Keratinocyte (primary cell): ENCODE measurements around the gene DUSP16. TPM values are rescaled to one million over a fixed set of nuclear protein-coding genes. Genes with fewer than 3 reads are reported as not detected.

Experiments
- DNase-seq: peaks from one replicate; pipeline ENCODE4 v3.0.0-alpha.2; 2011; ENCODE audit warnings: low read depth, missing footprints, low spot score
- FAIRE-seq: peaks from 2 replicates; lab custom pipeline; 2011; peaks lifted over from hg19 to GRCh38; lab: Jason Lieb, UNC
- H2AFZ ChIP-seq: 2 replicates; pipeline ENCODE4 v1.6.0; 2012; ENCODE audit warnings: low read length, control low read depth, inconsistent platforms; ENCODE audit not compliant: control insufficient read depth
- H3K27ac ChIP-seq: 2 replicates; pipeline ENCODE4 v1.5.1; 2011; ENCODE audit warnings: low read length; ENCODE audit not compliant: control insufficient read depth, insufficient read depth
- H3K27me3 ChIP-seq: 3 replicates; pipeline ENCODE4 v1.6.0; 2011; ENCODE audit warnings: low read length; ENCODE audit not compliant: control insufficient read depth, insufficient read depth; ENCODE audit errors: extremely low read depth
- H3K36me3 ChIP-seq, 2 experiments: 2 replicates in 1 of 2; 3 replicates in 1 of 2; pipeline ENCODE4 v1.5.1; 2011; ENCODE audit warnings: low read length in 2 of 2, mild to moderate bottlenecking in 1 of 2; ENCODE audit not compliant: control insufficient read depth in 2 of 2, insufficient read depth in 2 of 2; ENCODE audit errors: extremely low read depth in 1 of 2
- H3K4me1 ChIP-seq: 3 replicates; pipeline ENCODE4 v1.5.1; 2011; ENCODE audit warnings: low read length; ENCODE audit not compliant: control insufficient read depth, insufficient read depth; ENCODE audit errors: extremely low read depth
- H3K4me2 ChIP-seq: 3 replicates; pipeline ENCODE4 v1.6.0; 2011; ENCODE audit warnings: low read depth, low read length; ENCODE audit not compliant: control insufficient read depth, insufficient read depth; ENCODE audit errors: extremely low read depth
- H3K4me3 ChIP-seq, 3 experiments: fragments of 200-600 bp in 1 of 3; sonication (generic) in 1 of 3; 2 replicates in 2 of 3; 3 replicates in 1 of 3; pipeline ENCODE4 v1.5.1; 2011 to 2016; ENCODE audit warnings: low read length in 3 of 3, mild to moderate bottlenecking in 3 of 3, control low read depth in 2 of 3, inconsistent platforms in 1 of 3, low read depth in 1 of 3, mixed read lengths in 1 of 3, mixed run types in 1 of 3, moderate library complexity in 1 of 3; ENCODE audit not compliant: control insufficient read depth in 2 of 3, insufficient read depth in 2 of 3; ENCODE audit errors: extremely low read depth in 1 of 3
- H3K79me2 ChIP-seq: 2 replicates; pipeline ENCODE4 v1.6.0; 2012; ENCODE audit warnings: low read length; ENCODE audit not compliant: control insufficient read depth, insufficient read depth
- H3K9ac ChIP-seq: 3 replicates; pipeline ENCODE4 v1.6.0; 2011; ENCODE audit warnings: low read length; ENCODE audit not compliant: control insufficient read depth, insufficient read depth; ENCODE audit errors: extremely low read depth
- H3K9me1 ChIP-seq: 3 replicates; pipeline ENCODE4 v1.6.0; 2011; ENCODE audit warnings: low read length; ENCODE audit not compliant: control insufficient read depth, insufficient read depth; ENCODE audit errors: extremely low read depth
- H3K9me3 ChIP-seq: 2 replicates; pipeline ENCODE4 v1.5.1; 2012; ENCODE audit warnings: low read depth, low read length; ENCODE audit not compliant: control insufficient read depth
- H4K20me1 ChIP-seq: 3 replicates; pipeline ENCODE4 v1.6.0; 2011; ENCODE audit warnings: low read length; ENCODE audit not compliant: control insufficient read depth, insufficient read depth; ENCODE audit errors: extremely low read depth
- CTCF ChIP-seq, 3 experiments: IDR thresholded peaks in 1 of 3; conservative IDR thresholded peaks in 1 of 3; optimal IDR thresholded peaks in 1 of 3; 2 replicates in 2 of 3; 3 replicates in 1 of 3; pipeline versions ENCODE3 to v1.5.1; 2011; ENCODE audit warnings: low read length in 3 of 3, mild to moderate bottlenecking in 3 of 3, moderate library complexity in 2 of 3, control low read depth in 1 of 3, inconsistent platforms in 1 of 3; ENCODE audit not compliant: insufficient read depth in 2 of 3; ENCODE audit errors: extremely low read depth in 1 of 3
- EZH2 ChIP-seq: IDR thresholded peaks from one replicate; pipeline ENCODE4 v1.6.1; 2012; ENCODE audit warnings: inconsistent platforms, mild to moderate bottlenecking, low read length, moderate library complexity
- dilution Hi-C: fragments of 300-500 bp; cut with MboI; formaldehyde crosslinking; loops from one replicate; pipeline ENCODE4 v1.7.0; 2020; ENCODE audit warnings: low sequenced_read_pairs; ENCODE audit not compliant: extremely low pct_ligation_motif_present
- polyA plus RNA-seq, 5 experiments: library from polyadenylated mRNA; depleted of rRNA in 3 of 5; stranded (reverse) in 3 of 5; stranded (forward) in 1 of 5; unstranded in 1 of 5; fragments of >200 nt; gene quantifications; 1 replicate in 1 of 5; 2 replicates in 3 of 5; 3 replicates in 1 of 5; pipeline versions ENCODE4 v1.2.1 to v1.2.3, GENCODE V29; 2011 to 2012; ENCODE audit warnings: missing spikeins in 2 of 5, low read depth in 1 of 5, low replicate concordance in 1 of 5

DUSP16 gene
- polyA plus RNA-seq, 1 donor (not counting 4 experiments of a cell fraction or from before 2014, with no cell fraction given): 9.3 TPM

- FAIRE-seq (peak; percentile 93), DNase-seq (peak; percentile 38)
- H3K4me3 ChIP-seq: peak overlapping the region; percentile 74 to 79 (median 78)
- H3K9me3 ChIP-seq: no peaks in the 10 kb centered on the region
- peaks cover 0 to 2% of the 10 kb centered on the region in 2 experiments for H3K36me3 ChIP-seq
- no peaks in the 10 kb centered on the region for H3K27me3 ChIP-seq
- TF ChIP-seq CTCF (optimal IDR thresholded peaks at IDR 0.05 in 1 of 3, IDR thresholded peaks at IDR 0.05 in 1 of 3, conservative IDR thresholded peaks at IDR 0.05 in 1 of 3; ENCODE audit: extremely low read depth in 1 of 3, insufficient read depth in 2 of 3, low read length in 3 of 3) (no peak), EZH2 (no peak)
- H3K9me1 ChIP-seq: no peaks in the 10 kb centered on the region
- H3K4me1 ChIP-seq: peaks cover 19% of the 10 kb centered on the region
- peak overlapping the region; percentile 97 for H3K4me2 ChIP-seq
- H2AFZ ChIP-seq: peak overlapping the region; percentile 69
- peaks cover 29% of the 10 kb centered on the region for H3K79me2 ChIP-seq
- peak overlapping the region; percentile 95 for H3K27ac ChIP-seq
- H4K20me1 ChIP-seq: no peaks in the 10 kb centered on the region
- dilution Hi-C loops: no loop called here
- H3K9ac ChIP-seq: peak overlapping the region; percentile 100
These were observed 1.9 kb downstream of the DUSP16 start for GRCh38 chr12:12560587-12561370.

GRCh38 chr12:12559719-12560296 is 2.9 kb downstream of the DUSP16 start:
- Histone ChIP-seq H3K79me2 (peaks cover 33% of the 10 kb centered on the region), H3K9me1 (no peaks in the 10 kb centered on the region), H3K27me3 (no peaks in the 10 kb centered on the region), H3K4me1 (peaks cover 19% of the 10 kb centered on the region), H4K20me1 (no peaks in the 10 kb centered on the region), H3K4me2 (peak overlapping the region; percentile 97), H3K27ac (peak overlapping the region; percentile 95), H3K9ac (peak overlapping the region; percentile 29), H3K4me3 (peak overlapping the region; percentile 5 to 79 (median 78)), H3K9me3 (no peaks in the 10 kb centered on the region), H2AFZ (no peak overlapping the region), H3K36me3 (peaks cover 0 to 2% of the 10 kb centered on the region in 2 experiments)
- dilution Hi-C loops: no loop called here
- TF ChIP-seq EZH2 (no peak), CTCF (optimal IDR thresholded peaks at IDR 0.05 in 1 of 3, IDR thresholded peaks at IDR 0.05 in 1 of 3, conservative IDR thresholded peaks at IDR 0.05 in 1 of 3; ENCODE audit: extremely low read depth in 1 of 3, insufficient read depth in 2 of 3, low read length in 3 of 3) (no peak)
- DNase-seq (no peak), FAIRE-seq (no peak)
